ENCODE measurements around the gene TMEM253. TPM values are rescaled to one million over a fixed set of nuclear protein-coding genes. Genes with fewer than 3 reads are reported as not detected.

The TMEM253 gene
- total RNA-seq, 1 donor from 2014 or later: 0.19 TPM

GRCh38 chr14:21102521-21103410, 1.9 kb downstream of the TMEM253 start:
- peaks cover 60% of the 10 kb centered on the region for H3K4me1 ChIP-seq
- H3K9me3 ChIP-seq (replicated peaks): no peaks in the 10 kb centered on the region
- no peaks in the 10 kb centered on the region for H3K27me3 ChIP-seq (ENCODE audit: low read depth)
- H3K27ac ChIP-seq (replicated peaks): peak overlapping the region; percentile 99
- H3K4me3 ChIP-seq: peak overlapping the region; percentile 88
- no peak for TF ChIP-seq CTCF (IDR thresholded peaks at IDR 0.05; ENCODE audit: borderline replicate concordance)
- DNase-seq: no peak
- intact Hi-C loops (cut with micrococcal nuclease): loop anchor here (5.0 kb wide), 1 partner anchor 35 kb away; no protein-coding TSS in a partner anchor
- no peaks in the 10 kb centered on the region for H3K36me3 ChIP-seq

- DNase-seq: no peak
- intact Hi-C loops (cut with micrococcal nuclease): loop anchor here (5.0 kb wide), 1 partner anchor 36 kb away; no protein-coding TSS in a partner anchor
- Histone ChIP-seq H3K27me3 (ENCODE audit: low read depth) (no peaks in the 10 kb centered on the region), H3K27ac (replicated peaks) (peak overlapping the region; percentile 99), H3K4me3 (peak overlapping the region; percentile 88), H3K9me3 (replicated peaks) (no peaks in the 10 kb centered on the region), H3K36me3 (no peaks in the 10 kb centered on the region), H3K4me1 (peaks cover 59% of the 10 kb centered on the region)
- TF ChIP-seq CTCF (IDR thresholded peaks at IDR 0.05; ENCODE audit: borderline replicate concordance): no peak
Measured at GRCh38 chr14:21103411-21103709, 2.5 kb downstream of the TMEM253 start.

GRCh38 chr14:21103710-21104447, 3.0 kb downstream of the TMEM253 start:
- H3K4me3 ChIP-seq: peak overlapping the region; percentile 88
- intact Hi-C loops (cut with micrococcal nuclease): loop anchor here (5.0 kb wide), 1 partner anchor 37 kb away; no protein-coding TSS in a partner anchor
- H3K4me1 ChIP-seq: peaks cover 58% of the 10 kb centered on the region
- peak; percentile 97 for DNase-seq
- H3K36me3 ChIP-seq: no peaks in the 10 kb centered on the region
- no peaks in the 10 kb centered on the region for H3K9me3 ChIP-seq (replicated peaks)
- TF ChIP-seq CTCF (IDR thresholded peaks at IDR 0.05; ENCODE audit: borderline replicate concordance): peak; percentile 90
- H3K27me3 ChIP-seq (ENCODE audit: low read depth): no peaks in the 10 kb centered on the region
- H3K27ac ChIP-seq (replicated peaks): peak overlapping the region; percentile 99

- H3K4me3 ChIP-seq: peak overlapping the region; percentile 88
- peak; percentile 99 for TF ChIP-seq CTCF (IDR thresholded peaks at IDR 0.05; ENCODE audit: borderline replicate concordance)
- H3K36me3 ChIP-seq: no peaks in the 10 kb centered on the region
- intact Hi-C loops (cut with micrococcal nuclease): loop anchor here (5.0 kb wide), 1 partner anchor 37 kb away; no protein-coding TSS in a partner anchor
- H3K4me1 ChIP-seq: peaks cover 51% of the 10 kb centered on the region
- no peaks in the 10 kb centered on the region for H3K9me3 ChIP-seq (replicated peaks)
- peak; percentile 78 for DNase-seq
- H3K27me3 ChIP-seq (ENCODE audit: low read depth): no peaks in the 10 kb centered on the region
- peak overlapping the region; percentile 99 for H3K27ac ChIP-seq (replicated peaks)
Measured at GRCh38 chr14:21104448-21105060, 3.7 kb downstream of the TMEM253 start.

- no peaks in the 10 kb centered on the region for H3K27me3 ChIP-seq (ENCODE audit: low read depth)
- H3K4me3 ChIP-seq: peak overlapping the region; percentile 88
- intact Hi-C loops (cut with micrococcal nuclease): no loop called here
- no peaks in the 10 kb centered on the region for H3K9me3 ChIP-seq (replicated peaks)
- DNase-seq: no peak
- no peaks in the 10 kb centered on the region for H3K36me3 ChIP-seq
- peak overlapping the region; percentile 99 for H3K27ac ChIP-seq (replicated peaks)
- no peak for TF ChIP-seq CTCF (IDR thresholded peaks at IDR 0.05; ENCODE audit: borderline replicate concordance)
- peaks cover 47% of the 10 kb centered on the region for H3K4me1 ChIP-seq
Measured at GRCh38 chr14:21105095-21105494, 4.2 kb downstream of the TMEM253 start.

All from left ventricle myocardium inferior (tissue), 1 donor.